Activated T-cell treated with anti-CD3 and anti-CD28 coated beads, Interleukin-2, amount 50 U/mL, for 4 hours (primary cell): ENCODE data around the gene FOXP3. TPM values are rescaled to one million over a fixed set of nuclear protein-coding genes. Genes with fewer than 3 reads are reported as not detected.
A peak's percentile ranks its signal among the peaks of the same experiment; 100 is the strongest.

ENCODE experiments used
- ATAC-seq, 2 donors: fragments of 200-7000 bp; cut with Tn5 transposase; one replicate each; pipeline ENCODE4 v1.10.0; 2021
- DNase-seq: peaks from one replicate; pipeline ENCODE4 v3.0.0-alpha.2; 2020
- H3K27me3 Mint-ChIP-seq: one replicate; pipeline ENCODE4 v1.8.0; 2021; ENCODE audit warnings: low read depth, mixed read lengths
- H3K36me3 Mint-ChIP-seq: one replicate; pipeline ENCODE4 v1.8.0; 2022; ENCODE audit warnings: mixed read lengths; ENCODE audit not compliant: insufficient read depth
- H3K4me1 Mint-ChIP-seq: one replicate; pipeline ENCODE4 v1.8.0; 2021; ENCODE audit warnings: low read depth, mixed read lengths
- H3K4me3 Mint-ChIP-seq: one replicate; pipeline ENCODE4 v1.8.0; 2021; ENCODE audit warnings: mild to moderate bottlenecking, moderate library complexity, mixed read lengths
- H3K9me3 Mint-ChIP-seq: one replicate; pipeline ENCODE4 v1.8.0; 2021; ENCODE audit warnings: mixed read lengths
- total RNA-seq, 3 donors: library from RNA; stranded (reverse); gene quantifications; one replicate each; pipeline ENCODE4 v1.2.1, GENCODE V29; 2021

The FOXP3 gene
- total RNA-seq, 3 donors from 2014 or later, result 14.7 to 18.5 (median 16.1) TPM

DNA sequence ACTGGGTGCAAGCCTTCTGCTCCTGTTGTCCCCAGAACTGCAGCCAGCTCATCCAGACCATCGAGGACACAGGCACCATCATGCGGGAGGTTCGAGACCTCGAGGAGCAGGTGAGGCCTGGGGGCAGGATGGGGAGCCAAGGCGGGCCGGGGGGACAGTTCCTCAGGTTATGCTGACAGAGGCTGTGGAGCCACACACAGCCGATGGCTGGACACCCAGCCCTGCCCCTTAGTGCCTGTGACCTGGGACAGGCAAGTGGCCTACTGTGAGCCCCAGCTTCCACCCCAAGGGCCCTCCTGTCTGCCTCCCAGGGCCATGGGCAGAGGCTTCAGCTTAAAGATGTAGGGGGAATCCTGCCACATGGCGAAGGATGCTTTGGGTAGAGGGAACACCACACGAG lies 14.9 kb downstream of the FOXP3 start:
- ATAC-seq, result no peak
- H3K36me3 Mint-ChIP-seq, result peaks cover 7% of the 10 kb centered on the region
- DNase-seq, result no peak
- no peak overlapping the region for H3K4me3 Mint-ChIP-seq
- no peaks in the 10 kb centered on the region for H3K9me3 Mint-ChIP-seq
- no peaks in the 10 kb centered on the region for H3K27me3 Mint-ChIP-seq
- peaks cover 4% of the 10 kb centered on the region for H3K4me1 Mint-ChIP-seq

DNA sequence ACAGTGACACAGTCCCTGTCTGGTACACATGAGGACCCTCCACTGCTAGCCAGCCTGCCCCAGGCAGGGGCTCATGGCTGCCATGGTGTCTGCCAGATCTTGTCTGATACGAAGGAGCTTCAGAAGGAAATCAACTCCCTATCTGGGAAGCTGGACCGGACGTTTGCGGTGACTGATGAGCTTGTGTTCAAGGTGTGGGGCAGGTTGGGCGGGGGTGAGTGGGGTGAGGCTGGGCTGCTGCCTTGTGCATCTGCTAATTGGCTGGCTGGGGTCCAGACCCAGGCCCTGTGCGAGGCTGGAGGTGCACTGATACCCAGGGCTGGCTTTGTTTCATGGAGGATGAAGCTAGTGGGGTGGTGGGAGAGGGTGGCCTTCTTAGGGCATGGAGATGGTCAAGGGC lies 15.4 kb downstream of the FOXP3 start:
- no peak for DNase-seq
- H3K4me1 Mint-ChIP-seq, result peaks cover 4% of the 10 kb centered on the region
- no peak for ATAC-seq
- H3K4me3 Mint-ChIP-seq, result no peak overlapping the region
- no peaks in the 10 kb centered on the region for H3K9me3 Mint-ChIP-seq
- H3K36me3 Mint-ChIP-seq, result peaks cover 8% of the 10 kb centered on the region
- no peaks in the 10 kb centered on the region for H3K27me3 Mint-ChIP-seq

DNA sequence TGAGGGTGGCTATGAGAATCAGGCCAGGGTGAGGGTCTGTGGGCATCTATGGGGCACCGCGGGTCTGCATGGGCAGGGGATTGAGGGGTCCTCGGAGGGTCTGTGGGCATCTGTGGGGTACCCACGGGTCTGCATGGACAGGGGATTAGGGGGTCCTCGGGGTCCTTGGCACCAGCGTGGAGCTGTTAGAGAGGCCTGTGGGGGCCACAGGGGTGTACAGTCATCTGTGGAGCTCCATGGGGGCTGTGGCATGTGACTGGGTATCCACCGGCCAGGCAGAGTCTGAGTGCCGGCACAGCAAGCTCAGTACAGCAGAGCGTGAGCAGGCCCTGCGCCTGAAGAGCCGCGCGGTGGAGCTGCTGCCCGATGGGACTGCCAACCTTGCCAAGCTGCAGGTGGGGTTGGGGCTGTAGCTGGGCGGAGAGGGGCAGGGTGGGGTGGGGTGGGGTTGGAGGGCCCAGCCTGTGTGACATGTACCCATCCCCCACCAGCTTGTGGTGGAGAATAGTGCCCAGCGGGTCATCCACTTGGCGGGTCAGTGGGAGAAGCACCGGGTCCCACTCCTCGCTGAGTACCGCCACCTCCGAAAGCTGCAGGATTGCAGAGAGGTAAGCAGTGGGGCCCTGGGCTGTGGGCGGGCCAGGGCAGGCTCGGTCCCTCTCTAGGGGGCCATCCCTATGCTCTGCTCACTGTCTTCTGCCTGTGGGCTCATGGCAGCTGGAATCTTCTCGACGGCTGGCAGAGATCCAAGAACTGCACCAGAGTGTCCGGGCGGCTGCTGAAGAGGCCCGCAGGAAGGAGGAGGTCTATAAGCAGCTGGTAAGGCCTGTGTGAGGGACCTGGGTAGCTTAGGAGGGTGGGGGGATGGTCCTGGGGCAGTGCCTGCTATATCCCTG lies 16.3 kb downstream of the FOXP3 start:
- peaks cover 4% of the 10 kb centered on the region for H3K4me1 Mint-ChIP-seq
- no peaks in the 10 kb centered on the region for H3K9me3 Mint-ChIP-seq
- DNase-seq (no peak), ATAC-seq (no peak)
- H3K27me3 Mint-ChIP-seq, result no peaks in the 10 kb centered on the region
- no peak overlapping the region for H3K4me3 Mint-ChIP-seq
- H3K36me3 Mint-ChIP-seq, result peaks cover 10% of the 10 kb centered on the region

DNA sequence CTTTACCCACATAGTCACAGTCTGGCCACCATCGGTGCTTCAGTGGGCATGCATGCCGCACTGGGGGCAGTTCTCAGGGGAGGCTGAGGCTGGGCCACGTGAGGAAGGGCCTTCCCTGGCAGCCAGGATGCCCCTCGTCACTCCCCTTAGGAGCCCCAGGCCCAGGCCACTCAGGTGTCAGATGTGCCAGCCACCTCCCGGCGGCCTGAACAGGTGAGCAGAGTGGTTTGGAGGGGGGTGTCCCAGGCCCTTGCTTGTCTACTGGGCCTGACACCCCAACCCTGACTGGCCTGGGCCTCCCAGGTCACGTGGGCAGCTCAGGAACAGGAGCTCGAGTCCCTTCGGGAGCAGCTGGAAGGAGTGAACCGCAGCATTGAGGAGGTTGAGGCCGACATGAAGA lies 17.2 kb downstream of the FOXP3 start:
- no peaks in the 10 kb centered on the region for H3K9me3 Mint-ChIP-seq
- H3K27me3 Mint-ChIP-seq, result no peaks in the 10 kb centered on the region
- DNase-seq, result no peak
- ATAC-seq, result no peak
- no peak overlapping the region for H3K4me3 Mint-ChIP-seq
- peaks cover 4% of the 10 kb centered on the region for H3K4me1 Mint-ChIP-seq
- peaks cover 10% of the 10 kb centered on the region for H3K36me3 Mint-ChIP-seq

DNA sequence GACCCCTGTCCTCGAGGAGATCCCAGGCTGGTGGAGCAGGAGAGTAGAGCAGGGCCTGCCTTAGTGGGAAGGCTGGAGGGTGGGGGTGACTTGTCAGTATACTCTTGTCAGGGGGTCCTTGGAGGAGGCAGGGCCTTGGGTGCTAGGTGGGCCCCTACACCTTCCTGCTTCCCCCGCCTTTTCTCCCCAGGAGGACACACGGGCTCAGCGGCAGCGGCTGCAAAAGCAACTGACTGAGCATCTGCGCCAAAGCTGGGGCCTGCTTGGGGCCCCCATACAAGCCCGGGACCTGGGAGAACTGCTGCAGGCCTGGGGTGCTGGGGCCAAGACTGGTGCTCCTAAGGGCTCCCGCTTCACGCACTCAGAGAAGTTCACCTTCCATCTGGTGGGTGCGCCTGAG lies 18.0 kb downstream of the FOXP3 start:
- peaks cover 4% of the 10 kb centered on the region for H3K4me1 Mint-ChIP-seq
- no peaks in the 10 kb centered on the region for H3K9me3 Mint-ChIP-seq
- ATAC-seq (no peak), DNase-seq (no peak)
- H3K4me3 Mint-ChIP-seq, result no peak overlapping the region
- H3K27me3 Mint-ChIP-seq, result no peaks in the 10 kb centered on the region
- peaks cover 10% of the 10 kb centered on the region for H3K36me3 Mint-ChIP-seq

DNA sequence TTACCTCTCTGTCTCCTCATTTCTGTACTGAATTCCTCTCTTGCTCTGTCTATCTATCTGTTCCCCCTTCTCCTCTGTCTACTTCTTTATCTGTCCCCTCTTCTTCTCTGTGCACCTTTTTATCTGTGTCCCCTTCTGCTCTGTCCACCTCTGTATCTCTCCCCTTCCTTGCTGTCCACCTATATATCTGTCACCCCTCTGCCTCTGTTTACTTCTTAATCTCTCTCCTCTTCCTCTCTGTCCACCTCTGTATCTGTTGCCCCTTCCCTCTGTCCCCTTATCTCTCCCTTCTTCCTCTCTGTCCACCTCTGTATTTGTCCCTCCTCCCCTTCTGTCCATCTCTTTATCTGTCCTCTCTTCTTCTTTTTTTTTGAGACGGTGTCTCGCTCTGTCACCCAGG lies 20.3 kb downstream of the FOXP3 start:
- Mint-ChIP-seq H3K9me3 (no peaks in the 10 kb centered on the region), H3K36me3 (peaks cover 5% of the 10 kb centered on the region), H3K4me1 (peaks cover 6% of the 10 kb centered on the region), H3K27me3 (no peaks in the 10 kb centered on the region), H3K4me3 (no peak overlapping the region)
- ATAC-seq, result no peak
- no peak for DNase-seq

DNA sequence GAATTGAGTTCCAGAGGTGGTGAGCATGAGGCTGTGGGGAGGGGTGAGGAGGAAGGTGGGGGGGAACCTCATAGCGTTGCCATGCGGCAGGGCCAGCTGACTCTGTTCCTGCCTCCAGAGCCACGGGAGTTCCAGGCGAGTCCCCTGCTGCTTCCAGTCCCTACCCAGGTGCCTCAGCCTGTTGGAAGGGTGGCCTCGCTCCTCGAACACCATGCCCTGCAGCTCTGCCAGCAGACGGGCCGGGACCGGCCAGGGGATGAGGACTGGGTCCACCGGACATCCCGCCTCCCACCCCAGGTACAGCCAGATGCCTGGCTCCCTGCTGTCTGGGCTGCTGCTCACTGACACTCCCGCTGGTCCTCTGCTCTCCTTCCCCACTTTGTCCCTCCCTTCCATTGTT lies 21.3 kb downstream of the FOXP3 start:
- no peaks in the 10 kb centered on the region for H3K9me3 Mint-ChIP-seq
- no peak overlapping the region for H3K4me3 Mint-ChIP-seq
- ATAC-seq, result no peak
- H3K36me3 Mint-ChIP-seq, result peaks cover 5% of the 10 kb centered on the region
- H3K4me1 Mint-ChIP-seq, result peaks cover 10% of the 10 kb centered on the region
- DNase-seq, result no peak
- H3K27me3 Mint-ChIP-seq, result no peaks in the 10 kb centered on the region

DNA sequence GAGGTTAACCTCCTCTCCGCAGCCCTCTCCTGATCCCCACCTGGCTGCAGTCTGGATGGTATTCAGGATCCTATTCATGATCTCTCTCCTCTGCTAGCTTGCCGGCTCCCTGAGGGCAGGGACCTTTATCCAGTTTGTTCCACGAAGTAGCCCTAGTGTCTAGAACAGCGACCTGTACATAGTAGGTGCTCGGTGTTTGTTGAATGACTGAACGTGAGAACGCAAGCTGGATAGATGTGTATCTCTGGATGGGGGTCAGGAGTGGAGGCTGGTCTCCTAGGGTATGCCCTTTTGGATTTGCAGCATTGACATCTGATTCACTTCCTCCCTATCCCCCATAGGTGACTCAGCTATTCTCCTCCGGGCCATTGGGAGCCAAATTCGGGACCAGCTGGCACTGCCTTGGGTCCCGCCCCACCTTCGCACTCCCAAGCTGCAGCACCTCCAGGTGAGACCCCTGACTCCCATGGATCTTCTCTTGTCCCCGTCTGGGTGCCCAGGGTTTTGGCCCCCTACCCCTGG lies 21.9 kb downstream of the FOXP3 start:
- Mint-ChIP-seq H3K36me3 (peaks cover 5% of the 10 kb centered on the region), H3K9me3 (no peaks in the 10 kb centered on the region), H3K4me3 (no peak overlapping the region), H3K4me1 (peaks cover 10% of the 10 kb centered on the region), H3K27me3 (no peaks in the 10 kb centered on the region)
- DNase-seq, result no peak
- no peak for ATAC-seq

DNA sequence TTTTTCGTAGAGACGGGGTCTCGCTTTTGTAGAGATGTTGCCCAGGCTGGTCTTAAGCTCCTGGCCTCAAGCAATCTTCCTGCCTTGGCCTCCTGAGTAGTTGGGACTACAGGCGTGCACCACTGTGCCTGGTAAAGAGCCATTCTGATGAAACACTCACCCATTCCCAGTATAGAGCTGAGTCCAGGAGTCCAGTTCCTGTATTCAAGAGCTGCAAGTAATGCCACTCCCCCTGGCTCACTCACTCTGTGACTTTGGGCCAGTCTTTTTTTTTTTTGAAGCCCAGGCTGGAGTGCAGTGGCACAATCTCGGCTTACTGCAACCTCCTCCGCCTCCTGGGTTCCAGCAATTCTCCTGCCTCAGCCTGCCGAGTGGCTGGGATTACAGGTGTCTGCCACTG lies 25.8 kb downstream of the FOXP3 start:
- ATAC-seq, result no peak
- Mint-ChIP-seq H3K9me3 (no peaks in the 10 kb centered on the region), H3K4me3 (no peak overlapping the region)

DNA sequence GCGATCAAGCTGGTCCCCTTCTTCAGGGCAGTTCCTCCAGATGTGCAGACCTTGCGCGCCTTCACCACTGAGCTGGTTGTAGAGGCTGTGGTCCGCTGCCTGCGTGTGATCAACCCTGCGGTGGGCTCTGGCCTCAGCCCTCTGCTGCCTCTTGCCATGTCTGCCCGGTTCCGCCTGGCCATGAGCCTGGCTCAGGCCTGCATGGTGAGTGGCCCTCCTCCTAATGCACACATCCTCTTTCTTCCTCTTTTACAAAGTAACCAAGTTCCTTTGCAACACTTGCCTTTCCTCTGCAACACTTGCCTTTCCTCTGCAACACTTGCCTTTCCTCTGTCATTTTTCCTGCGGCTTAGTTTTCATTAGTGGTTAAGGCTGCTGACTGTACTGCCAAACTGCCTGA lies 27.4 kb downstream of the FOXP3 start:
- no peaks in the 10 kb centered on the region for H3K9me3 Mint-ChIP-seq
- H3K36me3 Mint-ChIP-seq, result no peaks in the 10 kb centered on the region
- DNase-seq, result no peak
- H3K4me1 Mint-ChIP-seq, result peaks cover 30% of the 10 kb centered on the region
- no peak for ATAC-seq
- peak overlapping the region; percentile 88 for H3K4me3 Mint-ChIP-seq
- no peaks in the 10 kb centered on the region for H3K27me3 Mint-ChIP-seq

More for the DNA sequence above, 25.8 kb downstream of the FOXP3 start:
- H3K36me3 Mint-ChIP-seq, result no peaks in the 10 kb centered on the region
- H3K4me1 Mint-ChIP-seq, result peaks cover 27% of the 10 kb centered on the region
- DNase-seq, result no peak
- no peaks in the 10 kb centered on the region for H3K27me3 Mint-ChIP-seq

DNA sequence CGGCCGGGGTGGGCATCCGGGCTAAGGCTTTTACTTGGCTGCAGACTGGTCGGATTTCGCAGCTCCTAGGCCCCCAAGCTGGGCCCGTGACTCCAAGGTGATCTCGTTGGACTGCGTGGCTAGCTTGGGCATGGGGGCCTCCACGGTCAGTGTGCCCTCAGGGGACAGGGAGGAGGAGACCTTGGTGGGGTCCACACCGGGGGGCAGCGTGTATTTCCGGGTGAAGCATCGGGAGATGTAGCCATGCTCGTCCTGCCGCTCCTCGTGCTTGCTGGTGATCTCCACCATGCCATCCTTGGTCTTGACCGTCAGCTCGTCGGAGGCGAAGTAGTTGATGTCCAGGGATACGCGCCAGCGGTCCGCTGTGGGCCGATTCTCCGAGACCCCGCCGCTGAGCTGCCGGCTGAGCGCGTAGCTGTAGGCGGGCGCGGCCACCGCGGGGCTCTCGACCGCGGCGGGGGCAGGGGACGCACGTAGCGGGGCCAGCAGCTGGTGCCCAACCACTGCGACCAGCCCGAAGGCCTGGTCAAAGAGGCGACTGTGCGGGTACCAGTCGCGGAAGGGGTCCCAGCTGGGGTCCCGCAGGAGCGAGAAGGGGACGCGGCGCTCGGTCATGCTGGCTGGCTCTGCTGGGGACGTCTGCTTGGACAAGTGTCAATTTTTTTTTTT lies 30.5 kb downstream of the FOXP3 start:
- no peaks in the 10 kb centered on the region for H3K27me3 Mint-ChIP-seq
- DNase-seq (no peak), ATAC-seq (no peak)
- H3K9me3 Mint-ChIP-seq, result no peaks in the 10 kb centered on the region
- H3K4me3 Mint-ChIP-seq, result no peak overlapping the region
- peaks cover 37% of the 10 kb centered on the region for H3K4me1 Mint-ChIP-seq
- H3K36me3 Mint-ChIP-seq, result no peaks in the 10 kb centered on the region

DNA sequence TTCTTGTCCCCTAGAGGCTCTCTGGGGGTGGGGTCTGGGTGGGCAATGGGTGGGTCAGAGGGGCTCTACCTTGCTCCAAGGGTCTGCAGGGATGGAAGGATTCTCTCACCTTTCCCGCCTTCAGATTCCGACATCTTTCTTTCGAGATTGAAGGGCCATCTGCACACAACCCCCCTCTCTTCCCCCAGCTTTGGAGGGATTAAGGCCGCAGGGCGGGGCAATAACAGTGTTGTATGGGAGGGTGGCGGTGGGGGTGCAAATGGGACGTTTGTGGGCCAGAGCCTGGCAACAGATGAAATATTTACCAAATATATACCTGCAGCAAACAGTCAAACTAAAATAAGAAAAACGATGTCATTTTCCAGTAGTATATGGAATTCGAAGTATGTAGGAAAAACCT lies 31.3 kb downstream of the FOXP3 start, which contains the start of gene CACNA1F:
TSS of gene CACNA1F (minus strand) at position 165 of the 400 bp plus-strand sequence. CDS start at position 134, 31 bp downstream.
- Mint-ChIP-seq H3K4me3 (no peak within 1 kb of the TSS), H3K27me3 (no peaks in the 10 kb centered on the region), H3K4me1 (peaks cover 35% of the 10 kb centered on the region), H3K36me3 (no peaks in the 10 kb centered on the region), H3K9me3 (no peaks in the 10 kb centered on the region)
- ATAC-seq (no peak), DNase-seq (no peak)

DNA sequence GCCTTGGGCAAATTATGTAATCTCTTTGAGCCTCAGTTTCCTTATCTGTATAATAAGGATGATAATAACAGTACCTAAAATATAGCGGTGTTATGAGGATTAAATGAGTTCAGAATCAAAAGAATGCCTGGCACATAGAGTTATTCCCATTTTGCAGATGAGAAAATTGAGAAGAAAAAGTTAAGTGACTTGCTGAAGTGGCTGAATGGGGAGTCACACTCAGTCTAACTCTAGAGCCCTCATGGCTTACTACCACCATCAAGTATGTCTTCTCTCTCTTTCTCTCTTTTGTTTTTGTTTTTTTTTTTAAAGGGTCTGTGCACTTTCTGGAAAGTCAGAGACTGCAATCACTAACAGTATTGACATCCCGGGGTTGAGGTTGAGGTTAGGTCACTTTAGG lies 32.0 kb downstream of the FOXP3 start:
- no peak overlapping the region for H3K4me3 Mint-ChIP-seq

DNA sequence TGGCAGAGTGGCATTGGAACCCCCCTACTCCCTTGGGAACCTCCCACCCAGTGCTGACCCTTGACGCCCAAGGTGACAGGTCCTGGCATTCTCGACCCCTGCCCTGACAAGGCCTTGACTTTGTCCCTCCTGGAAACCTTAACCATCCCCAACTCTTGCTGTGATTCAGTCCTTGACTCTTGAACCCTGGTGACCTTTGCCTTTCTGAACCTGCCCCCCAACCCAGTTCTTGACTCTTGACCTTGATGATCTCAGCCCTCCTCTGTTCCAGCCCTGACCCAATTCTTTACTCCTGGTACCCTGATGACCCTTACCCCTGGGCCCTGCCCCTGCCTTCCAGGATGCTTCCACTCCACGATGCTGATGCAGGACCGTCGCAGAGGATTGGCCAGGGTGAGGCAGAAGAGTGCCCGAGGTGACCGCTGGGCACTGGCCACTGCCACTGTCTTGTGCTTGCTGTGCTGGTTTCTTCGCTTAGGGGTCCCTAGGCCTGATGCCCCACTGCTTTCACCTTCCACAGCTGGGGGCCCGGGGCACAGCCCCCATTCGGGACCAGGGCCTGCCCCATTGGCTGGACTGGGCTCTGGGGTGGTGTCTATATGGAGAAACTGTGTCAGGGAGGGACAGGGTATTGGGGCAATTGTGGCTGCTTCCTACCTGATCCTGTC lies 33.0 kb downstream of the FOXP3 start:
- Mint-ChIP-seq H3K36me3 (no peaks in the 10 kb centered on the region), H3K4me1 (peaks cover 24% of the 10 kb centered on the region), H3K4me3 (peak overlapping the region; percentile 74), H3K9me3 (no peaks in the 10 kb centered on the region), H3K27me3 (no peaks in the 10 kb centered on the region)
- DNase-seq (no peak), ATAC-seq (no peak)

More for the DNA sequence above, 32.0 kb downstream of the FOXP3 start:
- Mint-ChIP-seq H3K9me3 (no peaks in the 10 kb centered on the region), H3K36me3 (no peaks in the 10 kb centered on the region), H3K4me1 (peaks cover 34% of the 10 kb centered on the region), H3K27me3 (no peaks in the 10 kb centered on the region)
- no peak for DNase-seq
- no peak for ATAC-seq
